Ishikawa (cell line): ENCODE results near the gene PSMB2.

Source experiments
- CEBPB ChIP-seq: IDR thresholded peaks from 2 replicates; pipeline ENCODE4 v1.6.1; 2012
- CREB1 ChIP-seq: IDR thresholded peaks from 2 replicates; pipeline ENCODE4 v1.6.1; 2012; ENCODE audit warnings: low read depth
- EGR1 ChIP-seq: IDR thresholded peaks from 2 replicates; pipeline ENCODE4 v1.6.1; 2012
- RAD21 ChIP-seq: IDR thresholded peaks from 2 replicates; pipeline ENCODE4 v1.6.1; 2012; ENCODE audit warnings: low read depth
- TAF1 ChIP-seq: IDR thresholded peaks from 2 replicates; pipeline ENCODE4 v1.6.1; 2012; ENCODE audit warnings: low read depth, mild to moderate bottlenecking
- TCF12 ChIP-seq: IDR thresholded peaks from 2 replicates; pipeline ENCODE4 v1.6.1; 2012; ENCODE audit warnings: low read depth
- YY1 ChIP-seq: IDR thresholded peaks from 2 replicates; pipeline ENCODE4 v1.6.1; 2012; ENCODE audit warnings: low read depth
- TF ChIP-seq, protein P1 (sequence below): IDR thresholded peaks from 2 replicates; pipeline ENCODE4 v1.6.1; 2012

GRCh38 chr1:35646043-35646442 is 4.7 kb upstream of the PSMB2 start:
- TF ChIP-seq CEBPB (no peak), RAD21 (no peak), YY1 (no peak), CREB1 (no peak), TCF12 (no peak), EGR1 (no peak), TAF1 (no peak)
- TF ChIP-seq, protein P1, sequence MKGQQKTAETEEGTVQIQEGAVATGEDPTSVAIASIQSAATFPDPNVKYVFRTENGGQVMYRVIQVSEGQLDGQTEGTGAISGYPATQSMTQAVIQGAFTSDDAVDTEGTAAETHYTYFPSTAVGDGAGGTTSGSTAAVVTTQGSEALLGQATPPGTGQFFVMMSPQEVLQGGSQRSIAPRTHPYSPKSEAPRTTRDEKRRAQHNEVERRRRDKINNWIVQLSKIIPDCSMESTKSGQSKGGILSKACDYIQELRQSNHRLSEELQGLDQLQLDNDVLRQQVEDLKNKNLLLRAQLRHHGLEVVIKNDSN = no peak
